NT2/D1 (cell line): ENCODE measurements around the gene LSAMP.

Experiments used
- DNase-seq: peaks from one replicate; pipeline ENCODE4 v3.0.0-alpha.2; 2011; ENCODE audit warnings: low read depth, low spot score
- H3K27me3 ChIP-seq: 2 replicates; pipeline ENCODE4 v1.6.0; 2011; ENCODE audit warnings: mild to moderate bottlenecking; ENCODE audit not compliant: insufficient read length, insufficient read depth
- H3K36me3 ChIP-seq: 2 replicates; pipeline ENCODE4 v1.6.1; 2011; ENCODE audit warnings: mild to moderate bottlenecking, low read length, mixed read lengths; ENCODE audit not compliant: insufficient read depth, insufficient read length
- H3K4me1 ChIP-seq: 2 replicates; pipeline ENCODE4 v1.5.1; 2011; ENCODE audit not compliant: insufficient read depth, insufficient read length
- H3K4me3 ChIP-seq: 2 replicates; pipeline ENCODE4 v1.5.1; 2011; ENCODE audit warnings: low read depth; ENCODE audit not compliant: insufficient read length
- H3K9ac ChIP-seq: 2 replicates; pipeline ENCODE4 v1.6.0; 2011; ENCODE audit warnings: low read depth; ENCODE audit not compliant: insufficient read length
- H3K9me3 ChIP-seq: 2 replicates; pipeline ENCODE4 v1.5.1; 2011; ENCODE audit warnings: mild to moderate bottlenecking, low read length; ENCODE audit not compliant: insufficient read depth
- SUZ12 ChIP-seq: IDR thresholded peaks from 2 replicates; pipeline ENCODE4 v1.6.1; 2011; ENCODE audit not compliant: insufficient read length, insufficient read depth; ENCODE audit errors: extremely low read depth
- YY1 ChIP-seq: IDR thresholded peaks from 2 replicates; pipeline ENCODE4 v1.6.1; 2011; ENCODE audit not compliant: insufficient read length, insufficient read depth
- ZNF274 ChIP-seq: IDR thresholded peaks from 2 replicates; pipeline ENCODE4 v1.6.1; 2011; ENCODE audit warnings: mild to moderate bottlenecking, low read depth, low read length

Gene LSAMP

DNA sequence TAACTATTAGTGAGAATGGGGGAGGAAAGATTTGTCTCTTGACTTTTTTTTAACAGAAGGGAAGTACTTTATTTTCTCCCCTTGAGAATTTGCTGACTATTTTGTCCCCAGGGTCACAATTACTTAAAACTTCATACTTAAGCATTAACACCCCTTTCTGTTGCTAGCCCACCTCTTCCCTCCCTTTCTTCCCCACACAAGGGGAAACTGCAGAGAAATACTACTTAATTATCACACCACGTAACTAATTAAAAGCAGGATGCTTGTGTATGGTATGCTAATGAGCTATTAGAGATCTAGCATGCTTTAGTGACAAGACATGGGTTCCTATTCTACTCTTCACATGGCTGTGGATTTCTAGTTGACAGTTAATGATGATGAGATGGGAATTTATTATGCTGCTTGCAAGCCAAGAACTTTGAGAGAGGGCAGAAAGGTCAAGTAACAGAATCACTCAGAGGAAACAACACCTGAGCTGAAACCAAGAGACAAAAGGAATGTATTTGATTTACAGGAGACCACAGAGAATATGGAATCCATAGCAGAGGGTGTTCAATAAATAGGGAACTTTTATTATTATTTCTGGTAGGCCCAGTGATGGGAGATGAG is 179.2 kb downstream of the LSAMP start:
- Histone ChIP-seq H3K9ac (no peak overlapping the region), H3K4me1 (no peaks in the 10 kb centered on the region)

DNA sequence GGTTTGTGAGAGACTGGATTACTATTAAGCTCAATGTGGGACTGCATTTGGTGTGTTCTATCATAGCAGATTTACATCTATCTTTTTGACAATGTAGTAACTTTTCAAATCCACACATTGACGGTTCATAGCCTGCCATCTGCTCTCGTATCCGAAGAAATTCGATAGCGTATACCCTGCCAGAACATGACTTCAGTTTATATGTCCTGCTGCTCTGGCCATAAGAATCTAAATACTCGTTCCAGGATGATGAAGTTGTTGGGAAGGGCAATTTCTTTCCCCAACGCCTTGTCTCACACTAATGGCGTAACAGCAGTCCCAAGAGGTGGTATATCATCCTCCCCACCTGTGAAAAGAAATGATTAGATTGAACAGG is 180.0 kb downstream of the LSAMP start:
- Histone ChIP-seq H3K4me3 (no peak overlapping the region), H3K9me3 (no peaks in the 10 kb centered on the region), H3K27me3 (no peaks in the 10 kb centered on the region), H3K4me1 (no peaks in the 10 kb centered on the region), H3K9ac (no peak overlapping the region), H3K36me3 (no peaks in the 10 kb centered on the region)
- TF ChIP-seq ZNF274: no peak
- no peak for TF ChIP-seq YY1
- TF ChIP-seq SUZ12: no peak
- no peak for DNase-seq

More for the DNA sequence above, 179.2 kb downstream of the LSAMP start:
- no peaks in the 10 kb centered on the region for H3K27me3 ChIP-seq
- H3K4me3 ChIP-seq: no peak overlapping the region
- H3K36me3 ChIP-seq: no peaks in the 10 kb centered on the region
- TF ChIP-seq YY1: no peak
- TF ChIP-seq SUZ12: no peak
- TF ChIP-seq ZNF274: no peak
- H3K9me3 ChIP-seq: no peaks in the 10 kb centered on the region
- no peak for DNase-seq

DNA sequence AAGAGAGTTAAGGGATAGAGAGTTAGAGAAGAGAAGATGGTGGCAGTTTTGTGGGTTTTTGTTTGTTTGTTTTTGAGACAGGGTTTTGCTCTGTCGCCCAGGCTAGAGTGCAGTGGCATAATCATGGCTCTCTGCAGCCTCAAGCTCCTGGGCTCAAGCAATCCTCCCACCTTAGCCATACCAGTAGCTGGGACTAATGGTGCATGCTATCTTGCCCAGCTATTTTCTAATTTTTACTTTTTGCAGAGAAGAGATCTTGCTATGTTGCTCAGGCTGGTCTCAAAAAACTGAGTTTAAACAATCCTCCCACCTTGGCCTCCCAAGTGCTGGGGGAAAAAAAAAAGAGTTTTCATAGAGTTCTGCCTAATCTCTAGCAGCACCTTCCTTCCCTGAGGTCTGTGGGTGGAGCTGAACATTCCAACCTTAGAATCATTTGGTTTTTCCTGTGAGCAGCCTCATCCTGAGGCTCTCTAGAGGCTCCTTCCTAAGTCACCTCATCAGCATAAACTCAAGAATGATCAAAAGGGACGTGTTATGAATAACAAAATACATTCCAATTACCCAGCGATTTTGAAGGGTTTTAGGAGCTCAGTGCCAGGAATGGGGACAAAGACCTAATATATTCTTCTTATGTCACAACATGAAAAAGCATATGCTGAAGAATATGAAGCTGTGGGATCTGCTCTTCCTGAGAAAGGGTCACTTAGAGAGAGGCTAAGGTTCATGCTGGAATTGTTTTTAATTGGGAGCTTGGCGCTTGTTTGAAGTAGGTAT is 180.6 kb downstream of the LSAMP start:
- Histone ChIP-seq H3K4me3 (no peak overlapping the region), H3K9ac (no peak overlapping the region), H3K4me1 (no peaks in the 10 kb centered on the region), H3K9me3 (no peaks in the 10 kb centered on the region), H3K27me3 (no peaks in the 10 kb centered on the region), H3K36me3 (no peaks in the 10 kb centered on the region)
- no peak for TF ChIP-seq ZNF274
- TF ChIP-seq SUZ12: no peak
- no peak for TF ChIP-seq YY1
- DNase-seq: no peak

DNA sequence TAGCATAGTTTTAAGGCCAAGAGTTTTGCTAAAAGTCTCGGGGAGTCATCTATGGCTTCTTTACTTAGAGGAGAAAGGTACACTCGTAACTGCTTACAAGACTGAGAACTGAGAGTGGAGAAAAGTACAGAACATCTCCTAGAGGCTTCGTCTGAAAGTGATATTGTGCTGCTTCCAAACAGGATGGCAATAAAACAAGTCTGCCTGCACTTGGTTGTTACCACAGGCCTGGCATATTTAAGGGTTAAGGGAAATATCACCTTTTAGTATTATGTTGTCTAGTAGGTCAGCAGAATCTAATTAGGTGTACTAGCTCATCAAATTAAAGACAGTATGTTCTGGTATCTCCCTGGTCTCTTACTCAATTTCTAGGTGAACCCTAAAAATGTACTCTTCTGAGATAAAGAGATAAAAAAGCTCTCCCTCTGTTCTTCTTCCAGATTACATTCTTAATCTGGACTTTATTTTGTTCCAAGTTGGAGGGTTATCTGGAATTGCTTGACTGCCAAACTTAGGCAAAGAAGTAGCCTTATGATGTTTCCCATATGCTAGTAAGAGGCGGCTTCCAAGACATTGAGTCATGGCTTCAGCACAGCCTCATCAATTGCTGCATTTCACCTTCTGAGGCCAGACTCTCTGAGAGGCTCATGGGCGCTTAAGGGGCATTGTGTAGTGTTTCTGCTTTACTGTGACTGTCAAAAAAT is 181.3 kb downstream of the LSAMP start:
- DNase-seq: no peak
- no peak for TF ChIP-seq ZNF274
- Histone ChIP-seq H3K4me1 (no peaks in the 10 kb centered on the region), H3K9me3 (no peaks in the 10 kb centered on the region), H3K36me3 (no peaks in the 10 kb centered on the region), H3K27me3 (no peaks in the 10 kb centered on the region), H3K4me3 (no peak overlapping the region), H3K9ac (no peak overlapping the region)

DNA sequence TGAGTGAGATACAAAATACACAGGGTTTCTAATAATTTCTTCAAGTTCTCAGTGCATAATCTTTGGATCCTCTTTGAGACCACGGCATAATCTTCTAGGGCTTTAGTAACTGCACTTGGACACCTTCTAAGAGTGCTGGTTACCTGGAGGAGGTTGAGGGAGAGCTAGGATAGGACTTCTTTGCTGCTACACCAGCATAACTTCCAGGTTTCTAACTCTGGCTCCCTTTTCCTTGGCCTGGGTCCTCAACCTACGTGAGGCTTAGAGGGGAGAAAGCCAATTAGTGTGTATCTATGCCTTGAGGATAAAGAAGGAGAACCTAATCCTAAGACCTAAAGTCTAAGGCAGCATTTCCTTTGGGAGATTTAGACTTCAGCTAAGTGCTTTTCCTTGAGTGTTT is 184.8 kb downstream of the LSAMP start:
- Histone ChIP-seq H3K4me3 (no peak overlapping the region), H3K9ac (no peak overlapping the region), H3K9me3 (no peaks in the 10 kb centered on the region), H3K36me3 (no peaks in the 10 kb centered on the region), H3K27me3 (no peaks in the 10 kb centered on the region), H3K4me1 (peaks cover 2% of the 10 kb centered on the region)
- DNase-seq: no peak
- TF ChIP-seq YY1: no peak
- no peak for TF ChIP-seq ZNF274
- no peak for TF ChIP-seq SUZ12

DNA sequence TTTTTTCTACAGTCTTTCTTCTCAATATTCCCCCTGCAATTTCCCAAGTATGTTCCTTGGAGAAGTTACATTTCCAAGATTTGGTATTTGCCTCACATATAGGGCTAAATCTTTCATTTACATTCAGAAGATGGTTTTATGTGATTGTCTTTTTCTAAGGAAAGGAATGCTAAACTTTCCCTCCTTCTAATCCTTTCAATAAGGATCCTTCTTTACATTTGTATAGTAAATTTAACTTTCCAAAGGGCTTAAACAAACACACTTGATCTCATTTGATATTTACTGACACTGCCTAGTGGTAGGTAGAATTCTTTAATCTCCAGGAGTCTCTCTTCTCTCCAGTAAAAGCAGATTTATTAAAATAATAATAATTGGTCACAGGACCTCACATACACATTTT is 185.3 kb downstream of the LSAMP start:
- peaks cover 2% of the 10 kb centered on the region for H3K4me1 ChIP-seq
- H3K36me3 ChIP-seq: no peaks in the 10 kb centered on the region
- H3K9ac ChIP-seq: no peak overlapping the region
- no peaks in the 10 kb centered on the region for H3K27me3 ChIP-seq
- DNase-seq: no peak
- H3K9me3 ChIP-seq: no peaks in the 10 kb centered on the region
- no peak overlapping the region for H3K4me3 ChIP-seq
- TF ChIP-seq SUZ12 (no peak), YY1 (no peak), ZNF274 (no peak)

DNA sequence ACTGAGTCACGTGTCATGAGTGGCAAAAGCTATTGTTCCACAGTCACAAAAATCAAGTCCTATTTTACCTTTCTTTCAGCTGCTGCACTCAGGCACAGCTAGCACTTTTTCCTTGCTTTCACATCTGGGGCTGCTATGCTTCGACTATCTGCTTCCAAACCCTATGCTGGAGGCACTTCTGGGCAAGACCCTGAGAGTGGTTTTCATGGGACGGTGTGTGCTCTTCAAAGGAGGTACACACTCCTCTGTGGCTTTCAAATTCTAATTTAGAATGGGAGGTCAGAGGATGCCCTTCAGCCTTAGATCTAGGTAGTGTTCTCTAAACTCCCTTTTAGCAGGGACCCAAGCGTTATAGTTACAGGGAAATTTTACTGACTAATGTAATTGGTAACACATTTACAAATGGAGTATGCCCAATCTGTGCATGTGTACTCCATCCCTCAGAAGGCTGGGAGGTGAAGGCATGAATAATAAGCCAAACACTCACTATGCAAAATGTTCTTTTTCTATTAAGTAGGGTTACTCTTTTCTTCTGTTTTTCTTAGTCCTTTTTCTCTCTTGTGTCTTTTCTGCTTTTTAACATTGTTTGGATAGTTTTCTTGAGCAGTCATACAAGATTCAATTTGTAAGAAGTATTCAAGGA is 188.3 kb downstream of the LSAMP start:
- Histone ChIP-seq H3K9ac (no peak overlapping the region), H3K27me3 (no peaks in the 10 kb centered on the region), H3K36me3 (no peaks in the 10 kb centered on the region), H3K9me3 (no peaks in the 10 kb centered on the region), H3K4me3 (no peak overlapping the region), H3K4me1 (peaks cover 2% of the 10 kb centered on the region)
- TF ChIP-seq ZNF274 (no peak), SUZ12 (no peak), YY1 (no peak)
- no peak for DNase-seq
